ENCODE data around the gene PLEKHO2. TPM values are rescaled to one million over a fixed set of nuclear protein-coding genes. Genes with fewer than 3 reads are reported as not detected.

PLEKHO2 gene
- total RNA-seq, 1 experiment from 2014 or later, result 4.5 TPM

- ChIA-PET POLR2A (interaction anchor here (0.7 kb wide), 1 partner anchor 98 kb away, joined by 5 read pairs; no protein-coding TSS in a partner anchor), CTCF (no interaction called here)
- DNase-seq, result no peak
- H3K4me3 Mint-ChIP-seq (ENCODE audit: unreplicated experiment), result peak overlapping the region; percentile 88
- no peak overlapping the region for H3K27ac Mint-ChIP-seq (ENCODE audit: unreplicated experiment)
- no peaks in the 10 kb centered on the region for H3K27me3 ChIP-seq (replicated peaks; ENCODE audit: control insufficient read depth, insufficient read depth, low read length)
- TF ChIP-seq, protein P1, sequence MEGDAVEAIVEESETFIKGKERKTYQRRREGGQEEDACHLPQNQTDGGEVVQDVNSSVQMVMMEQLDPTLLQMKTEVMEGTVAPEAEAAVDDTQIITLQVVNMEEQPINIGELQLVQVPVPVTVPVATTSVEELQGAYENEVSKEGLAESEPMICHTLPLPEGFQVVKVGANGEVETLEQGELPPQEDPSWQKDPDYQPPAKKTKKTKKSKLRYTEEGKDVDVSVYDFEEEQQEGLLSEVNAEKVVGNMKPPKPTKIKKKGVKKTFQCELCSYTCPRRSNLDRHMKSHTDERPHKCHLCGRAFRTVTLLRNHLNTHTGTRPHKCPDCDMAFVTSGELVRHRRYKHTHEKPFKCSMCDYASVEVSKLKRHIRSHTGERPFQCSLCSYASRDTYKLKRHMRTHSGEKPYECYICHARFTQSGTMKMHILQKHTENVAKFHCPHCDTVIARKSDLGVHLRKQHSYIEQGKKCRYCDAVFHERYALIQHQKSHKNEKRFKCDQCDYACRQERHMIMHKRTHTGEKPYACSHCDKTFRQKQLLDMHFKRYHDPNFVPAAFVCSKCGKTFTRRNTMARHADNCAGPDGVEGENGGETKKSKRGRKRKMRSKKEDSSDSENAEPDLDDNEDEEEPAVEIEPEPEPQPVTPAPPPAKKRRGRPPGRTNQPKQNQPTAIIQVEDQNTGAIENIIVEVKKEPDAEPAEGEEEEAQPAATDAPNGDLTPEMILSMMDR (IDR thresholded peaks at IDR 0.05; ENCODE audit: insufficient read depth in 1 of 2, low read depth in 1 of 2, low read length in 1 of 2, severe bottlenecking in 1 of 2, unreplicated experiment in 1 of 2), result no peak
- no peaks in the 10 kb centered on the region for H3K9me3 Mint-ChIP-seq (ENCODE audit: unreplicated experiment)
- intact Hi-C loops (cut with micrococcal nuclease; ENCODE audit: unreplicated experiment), result loop anchor here (5.0 kb wide), 1 partner anchor 49 kb away; no protein-coding TSS in a partner anchor
- H3K9me3 ChIP-seq, result no peaks in the 10 kb centered on the region
- peaks cover 22% of the 10 kb centered on the region for H3K4me1 Mint-ChIP-seq (ENCODE audit: low read depth, unreplicated experiment)
- no peaks in the 10 kb centered on the region for H3K36me3 ChIP-seq (ENCODE audit: control insufficient read depth, insufficient read depth, low read length)
- H3K36me3 Mint-ChIP-seq (ENCODE audit: insufficient read depth, unreplicated experiment), result peaks cover 20% of the 10 kb centered on the region
- no peak overlapping the region; the same call in 1 of the 2 replicates for H3K4me3 ChIP-seq (ENCODE audit: low read depth, low read length)
- H3K27me3 Mint-ChIP-seq (ENCODE audit: insufficient read depth, unreplicated experiment), result peaks cover 2% of the 10 kb centered on the region
- BruUV-seq (replicated peaks), result no TSS peak
- H3K4me1 ChIP-seq, result peaks cover 5% of the 10 kb centered on the region; the same call in 1 of the 2 replicates
Measured at GRCh38 chr15:64842986-64843561, 1.4 kb downstream of the PLEKHO2 start.

DNA sequence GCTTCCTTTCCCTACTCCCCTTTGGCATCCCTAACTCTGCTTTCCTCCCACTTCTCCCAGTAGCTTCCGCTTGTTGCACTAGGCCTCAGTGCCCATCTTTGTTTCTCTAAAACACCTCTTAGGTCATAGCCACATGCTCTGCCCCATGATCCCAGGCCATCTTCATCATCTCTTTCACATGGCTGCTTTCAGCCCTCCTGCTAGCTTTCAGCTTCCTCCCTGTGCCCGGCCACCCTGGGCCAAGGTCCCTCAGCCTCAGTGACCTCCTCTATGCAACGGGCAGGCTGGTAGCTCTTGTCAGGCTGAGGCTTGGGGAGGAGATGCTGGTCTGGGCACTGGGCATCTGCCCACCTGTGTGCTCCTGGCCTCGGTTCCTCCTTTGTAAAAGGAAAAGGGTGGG is 2.3 kb downstream of the PLEKHO2 start:
- no peaks in the 10 kb centered on the region for H3K9me3 Mint-ChIP-seq (ENCODE audit: unreplicated experiment)
- Histone ChIP-seq H3K4me1 (peaks cover 5% of the 10 kb centered on the region; the same call in 1 of the 2 replicates), H3K9me3 (no peaks in the 10 kb centered on the region), H3K27me3 (replicated peaks; ENCODE audit: control insufficient read depth, insufficient read depth, low read length) (no peaks in the 10 kb centered on the region), H3K4me3 (ENCODE audit: low read depth, low read length) (no peak overlapping the region), H3K36me3 (ENCODE audit: control insufficient read depth, insufficient read depth, low read length) (no peaks in the 10 kb centered on the region)
- H3K4me1 Mint-ChIP-seq (ENCODE audit: low read depth, unreplicated experiment), result peaks cover 28% of the 10 kb centered on the region
- no peak for DNase-seq
- TF ChIP-seq, protein P1 (IDR thresholded peaks at IDR 0.05; ENCODE audit: insufficient read depth in 1 of 2, low read depth in 1 of 2, low read length in 1 of 2, severe bottlenecking in 1 of 2, unreplicated experiment in 1 of 2), result no peak
- ChIA-PET POLR2A (interaction anchor here (0.6 to 0.7 kb wide), 2 partner anchors 23 to 99 kb away, joined by 3 to 5 read pairs; no protein-coding TSS in a partner anchor), CTCF (interaction anchor here (1.9 kb wide), 1 partner anchor 9 kb away, joined by 4 read pairs; no protein-coding TSS in a partner anchor)
- peaks cover 24% of the 10 kb centered on the region for H3K36me3 Mint-ChIP-seq (ENCODE audit: insufficient read depth, unreplicated experiment)
- H3K4me3 Mint-ChIP-seq (ENCODE audit: unreplicated experiment), result peak overlapping the region; percentile 26
- intact Hi-C loops (cut with micrococcal nuclease; ENCODE audit: unreplicated experiment), result loop anchor here (5.0 kb wide), 1 partner anchor 48 kb away; no protein-coding TSS in a partner anchor
- H3K27ac Mint-ChIP-seq (ENCODE audit: unreplicated experiment), result no peak overlapping the region
- BruUV-seq (replicated peaks), result no TSS peak
- H3K27me3 Mint-ChIP-seq (ENCODE audit: insufficient read depth, unreplicated experiment), result peaks cover 2% of the 10 kb centered on the region

- DNase-seq, result no peak
- Mint-ChIP-seq H3K27me3 (ENCODE audit: insufficient read depth, unreplicated experiment) (no peaks in the 10 kb centered on the region), H3K4me3 (ENCODE audit: unreplicated experiment) (no peak overlapping the region), H3K4me1 (ENCODE audit: low read depth, unreplicated experiment) (peaks cover 28% of the 10 kb centered on the region), H3K27ac (ENCODE audit: unreplicated experiment) (no peak overlapping the region), H3K36me3 (ENCODE audit: insufficient read depth, unreplicated experiment) (peaks cover 24% of the 10 kb centered on the region), H3K9me3 (ENCODE audit: unreplicated experiment) (no peaks in the 10 kb centered on the region)
- no peaks in the 10 kb centered on the region for H3K27me3 ChIP-seq (replicated peaks; ENCODE audit: control insufficient read depth, insufficient read depth, low read length)
- H3K36me3 ChIP-seq (ENCODE audit: control insufficient read depth, insufficient read depth, low read length), result no peaks in the 10 kb centered on the region
- intact Hi-C loops (cut with micrococcal nuclease; ENCODE audit: unreplicated experiment), result loop anchor here (5.0 kb wide), 1 partner anchor 48 kb away; no protein-coding TSS in a partner anchor
- no peaks in the 10 kb centered on the region for H3K9me3 ChIP-seq
- no TSS peak for BruUV-seq (replicated peaks)
- no peak overlapping the region for H3K4me3 ChIP-seq (ENCODE audit: low read depth, low read length)
- ChIA-PET POLR2A (no interaction called here), CTCF (interaction anchor here (1.9 kb wide), 1 partner anchor 9 kb away, joined by 4 read pairs; no protein-coding TSS in a partner anchor)
- peaks cover 5% of the 10 kb centered on the region; the same call in 1 of the 2 replicates for H3K4me1 ChIP-seq
- TF ChIP-seq, protein P1 (IDR thresholded peaks at IDR 0.05; ENCODE audit: insufficient read depth in 1 of 2, low read depth in 1 of 2, low read length in 1 of 2, severe bottlenecking in 1 of 2, unreplicated experiment in 1 of 2), result no peak
Measured at GRCh38 chr15:64844576-64845145, 2.9 kb downstream of the PLEKHO2 start.
